BJ (cell line): Measurements from ENCODE around the gene WDR59. TPM values are rescaled to one million over a fixed set of nuclear protein-coding genes. Genes with fewer than 3 reads are reported as not detected.

Source experiments
- CTCF ChIA-PET: fragments of 350-600 bp; formaldehyde crosslinking; extraction: SDS; loops from one replicate; lab custom pipeline; 2021; ENCODE audit warnings: antibody characterized with exemption, inconsistent platforms; lab: Yijun Ruan, JAX
- POLR2A ChIA-PET: fragments of 300-600 bp; sonication (Branson Sonifier 250); formaldehyde crosslinking; extraction: SDS; loops from one replicate; lab custom pipeline; 2021; ENCODE audit warnings: antibody characterized with exemption; lab: Charles Lee
- DNase-seq: peaks from one replicate; pipeline ENCODE4 v3.0.0-alpha.2; 2011; ENCODE audit warnings: low read depth
- H3K27me3 ChIP-seq: 2 replicates; pipeline ENCODE4 v1.6.0; 2011; ENCODE audit warnings: low read length; ENCODE audit not compliant: control insufficient read depth, insufficient read depth
- H3K36me3 ChIP-seq: 2 replicates; pipeline ENCODE4 v1.5.1; 2011; ENCODE audit warnings: low read length; ENCODE audit not compliant: control insufficient read depth, insufficient read depth
- H3K4me3 ChIP-seq: 2 replicates; pipeline ENCODE4 v1.5.1; 2011; ENCODE audit warnings: low read depth, mild to moderate bottlenecking, control low read depth, low read length
- CTCF ChIP-seq: IDR thresholded peaks from 2 replicates; pipeline ENCODE4 v1.5.1; 2011; ENCODE audit warnings: low read depth, mild to moderate bottlenecking, control low read depth, inconsistent platforms, low read length, moderate library complexity; ENCODE audit not compliant: insufficient read depth
- polyA plus RNA-seq: library from polyadenylated mRNA; depleted of rRNA; stranded (reverse); fragments of >200 nt; gene quantifications from 2 replicates; pipeline ENCODE4 v1.2.3, GENCODE V29; 2011

The WDR59 gene
- polyA plus RNA-seq, 1 experiment = 47.5 TPM

GRCh38 chr16:75012380-75013081 is 27.6 kb upstream of the WDR59 start:
- no peak for DNase-seq
- no peak overlapping the region for H3K4me3 ChIP-seq
- ChIA-PET POLR2A (interaction anchor here (0.6 kb wide), 1 partner anchor 549 kb away, joined by 4 read pairs; no protein-coding TSS in a partner anchor), CTCF (interaction anchor here (0.9 to 2.8 kb wide), 4 partner anchors 10 to 99 kb away, joined by 3 to 15 read pairs (median 9); partner anchors contain the start of gene ZNRF1)
- no peaks in the 10 kb centered on the region for H3K36me3 ChIP-seq
- H3K27me3 ChIP-seq = no peaks in the 10 kb centered on the region
- TF ChIP-seq CTCF = no peak

DNA sequence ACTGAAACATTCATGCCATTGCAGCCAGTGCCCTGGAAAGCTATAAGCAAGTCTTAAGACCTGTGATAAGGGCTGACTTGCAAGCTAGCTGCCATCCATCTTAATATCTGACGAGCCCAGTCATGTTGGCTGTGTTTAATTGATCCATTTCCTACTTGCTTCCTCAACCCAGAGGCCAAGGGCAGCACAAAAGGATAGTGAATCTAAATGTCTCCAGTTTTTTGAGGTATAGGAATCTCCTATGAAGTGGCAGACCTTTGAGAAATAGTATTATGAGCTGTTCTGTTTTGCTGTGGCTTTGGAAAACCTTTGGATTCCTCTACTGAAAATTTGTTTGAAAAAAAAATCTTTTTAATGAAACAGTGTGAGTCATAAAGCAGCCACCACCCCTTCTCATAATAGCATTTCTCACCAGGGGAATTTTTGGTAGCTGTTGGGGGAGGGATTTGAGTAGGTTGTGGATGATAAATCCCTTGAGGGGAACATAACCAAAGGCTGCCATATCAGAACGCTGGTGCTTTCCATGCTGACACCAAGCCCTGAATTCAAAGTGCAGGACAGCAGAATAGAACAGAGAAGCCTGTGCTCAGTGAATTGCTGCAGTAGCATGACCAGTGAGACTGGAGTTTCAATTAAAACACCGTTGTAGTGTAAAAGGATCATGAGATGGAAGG is 26.8 kb upstream of the WDR59 start:
- ChIA-PET CTCF (interaction anchor here (0.9 to 2.8 kb wide), 6 partner anchors 9 to 99 kb away, joined by 3 to 15 read pairs (median 6); partner anchors contain the start of gene ZNRF1), POLR2A (interaction anchor here (0.6 kb wide), 2 partner anchors 17 to 550 kb away, joined by 3 to 4 read pairs; no protein-coding TSS in a partner anchor)
- Histone ChIP-seq H3K4me3 (no peak overlapping the region), H3K27me3 (no peaks in the 10 kb centered on the region), H3K36me3 (no peaks in the 10 kb centered on the region)
- no peak for TF ChIP-seq CTCF
- DNase-seq = peak; percentile 81

GRCh38 chr16:75010427-75010826 is 25.5 kb upstream of the WDR59 start:
- ChIA-PET POLR2A (no interaction called here), CTCF (interaction anchor here (0.6 to 2.8 kb wide), 4 partner anchors 12 to 101 kb away, joined by 3 to 15 read pairs (median 5); no protein-coding TSS in a partner anchor)
- no peak for DNase-seq
- H3K36me3 ChIP-seq = no peaks in the 10 kb centered on the region
- H3K4me3 ChIP-seq = no peak overlapping the region
- no peak for TF ChIP-seq CTCF
- no peaks in the 10 kb centered on the region for H3K27me3 ChIP-seq

DNA sequence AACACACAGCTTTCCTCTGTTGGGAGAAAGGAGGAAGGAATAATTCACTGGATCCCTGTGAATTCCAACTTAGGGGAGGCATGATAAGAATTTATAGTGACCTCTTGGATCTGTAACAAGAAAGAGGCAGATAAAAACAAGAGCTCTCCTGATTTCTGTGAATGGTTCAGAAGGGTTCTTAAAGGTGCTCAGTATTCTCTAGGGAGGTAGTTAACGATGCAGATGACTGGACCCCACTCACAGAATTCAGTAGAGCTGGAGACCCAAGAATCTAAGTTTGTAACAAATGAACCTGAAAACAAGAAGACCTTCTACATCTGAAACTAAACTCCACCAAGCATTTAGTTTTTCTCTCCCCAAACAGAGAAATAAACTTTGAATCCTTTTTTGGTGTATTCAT is 22.5 kb upstream of the WDR59 start:
- no peak for DNase-seq
- no peak for TF ChIP-seq CTCF
- H3K4me3 ChIP-seq = no peak overlapping the region
- POLR2A ChIA-PET = no interaction called here
- no peaks in the 10 kb centered on the region for H3K36me3 ChIP-seq
- CTCF ChIA-PET = interaction anchor here (1.8 kb wide), 1 partner anchor 104 kb away, joined by 4 read pairs; no protein-coding TSS in a partner anchor
- H3K27me3 ChIP-seq = no peaks in the 10 kb centered on the region

- ChIA-PET POLR2A (no interaction called here), CTCF (interaction anchor here (1.0 to 1.9 kb wide), 4 partner anchors 103 to 108 kb away, joined by 3 to 8 read pairs (median 4); no protein-coding TSS in a partner anchor)
- H3K36me3 ChIP-seq = no peaks in the 10 kb centered on the region
Measured at GRCh38 chr16:75005697-75006096, 20.8 kb upstream of the WDR59 start.

More at GRCh38 chr16:75005697-75006096, 20.8 kb upstream of the WDR59 start:
- H3K27me3 ChIP-seq = no peaks in the 10 kb centered on the region
- TF ChIP-seq CTCF = no peak
- H3K4me3 ChIP-seq = no peak overlapping the region
- no peak for DNase-seq
